GM20431 (cell line): ENCODE results near the gene CTNNA3.

Source experiments
- in situ Hi-C: fragments of 300-500 bp; cut with MseI, MboI; formaldehyde crosslinking; loops from one replicate; pipeline ENCODE4 v1.15.0; 2020; ENCODE audit warnings: low sequenced_read_pairs; ENCODE audit not compliant: unreplicated experiment

Gene CTNNA3

GRCh38 chr10:66842867-66843266 is 853.1 kb downstream of the CTNNA3 start:
- in situ Hi-C loops = no loop called here

GRCh38 chr10:66842371-66842770 is 853.6 kb downstream of the CTNNA3 start:
- in situ Hi-C loops = no loop called here

GRCh38 chr10:66838656-66839055 is 857.3 kb downstream of the CTNNA3 start:
- in situ Hi-C loops = no loop called here

- in situ Hi-C loops = no loop called here
Observed at GRCh38 chr10:66837990-66838389, 858.0 kb downstream of the CTNNA3 start.

- in situ Hi-C loops = no loop called here
Observed at GRCh38 chr10:66837335-66837734, 858.7 kb downstream of the CTNNA3 start.

- in situ Hi-C loops = no loop called here
Observed at GRCh38 chr10:66836771-66837170, 859.2 kb downstream of the CTNNA3 start.

GRCh38 chr10:66836057-66836456 is 859.9 kb downstream of the CTNNA3 start:
- in situ Hi-C loops = no loop called here

GRCh38 chr10:66835400-66835799 is 860.6 kb downstream of the CTNNA3 start:
- in situ Hi-C loops = no loop called here

- in situ Hi-C loops = no loop called here
Observed at GRCh38 chr10:66834802-66835201, 861.2 kb downstream of the CTNNA3 start.

- in situ Hi-C loops = no loop called here
Observed at GRCh38 chr10:66833861-66834260, 862.1 kb downstream of the CTNNA3 start.

GRCh38 chr10:66832781-66833422 is 863.1 kb downstream of the CTNNA3 start:
- in situ Hi-C loops = no loop called here

GRCh38 chr10:66828957-66829356 is 867.0 kb downstream of the CTNNA3 start:
- in situ Hi-C loops = no loop called here

GRCh38 chr10:66827353-66827752 is 868.6 kb downstream of the CTNNA3 start:
- in situ Hi-C loops = no loop called here

- in situ Hi-C loops = no loop called here
Observed at GRCh38 chr10:66823301-66823700, 872.7 kb downstream of the CTNNA3 start.

GRCh38 chr10:66822801-66823200 is 873.2 kb downstream of the CTNNA3 start:
- in situ Hi-C loops = no loop called here

GRCh38 chr10:66819691-66820090 is 876.3 kb downstream of the CTNNA3 start:
- in situ Hi-C loops = no loop called here

GRCh38 chr10:66813122-66813521 is 882.9 kb downstream of the CTNNA3 start:
- in situ Hi-C loops = no loop called here

- in situ Hi-C loops = no loop called here
Observed at GRCh38 chr10:66811211-66811610, 884.8 kb downstream of the CTNNA3 start.

- in situ Hi-C loops = no loop called here
Observed at GRCh38 chr10:66809402-66809801, 886.6 kb downstream of the CTNNA3 start.

GRCh38 chr10:66805612-66806011 is 890.4 kb downstream of the CTNNA3 start:
- in situ Hi-C loops = no loop called here

- in situ Hi-C loops = no loop called here
Observed at GRCh38 chr10:66804962-66805361, 891.0 kb downstream of the CTNNA3 start.

GRCh38 chr10:66803174-66803573 is 892.8 kb downstream of the CTNNA3 start:
- in situ Hi-C loops = no loop called here
